Measurements from ENCODE around the gene HOXA2.

The HOXA2 gene

GRCh38 chr7:27124902-27125689 lies 22.6 kb upstream of the HOXA2 start:
- no peak for DNase-seq

- no peak for DNase-seq
Measured at GRCh38 chr7:27124096-27124901, 21.8 kb upstream of the HOXA2 start.

DNA sequence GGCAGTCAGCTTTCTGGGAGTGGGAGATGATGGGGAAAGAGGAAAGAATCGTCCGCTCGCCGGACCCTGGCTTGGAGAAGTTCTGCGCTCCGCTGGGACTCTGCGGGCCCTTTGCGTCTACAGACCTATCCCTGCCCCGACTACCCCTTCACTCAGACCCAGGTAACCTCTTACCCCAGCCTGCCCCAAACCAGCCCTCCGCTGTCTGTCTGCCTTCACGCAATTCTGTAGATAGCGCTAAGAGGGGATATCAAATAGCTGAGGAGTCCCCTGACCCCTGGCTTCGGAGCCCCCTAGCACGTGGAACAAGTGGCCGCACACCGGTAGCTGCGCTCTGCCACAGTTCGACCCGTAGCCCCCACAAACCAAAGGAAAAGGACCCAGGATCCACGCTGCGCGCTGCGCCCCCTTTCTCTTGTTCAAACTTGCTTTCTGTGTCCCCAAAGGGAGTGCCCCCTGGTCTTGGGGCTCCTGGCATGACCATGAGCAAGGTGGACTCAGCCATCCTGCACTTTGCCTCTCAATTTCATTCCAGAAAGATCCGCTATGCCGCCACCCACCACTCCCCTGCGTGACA lies 21.1 kb upstream of the HOXA2 start:
- DNase-seq, result no peak

DNA sequence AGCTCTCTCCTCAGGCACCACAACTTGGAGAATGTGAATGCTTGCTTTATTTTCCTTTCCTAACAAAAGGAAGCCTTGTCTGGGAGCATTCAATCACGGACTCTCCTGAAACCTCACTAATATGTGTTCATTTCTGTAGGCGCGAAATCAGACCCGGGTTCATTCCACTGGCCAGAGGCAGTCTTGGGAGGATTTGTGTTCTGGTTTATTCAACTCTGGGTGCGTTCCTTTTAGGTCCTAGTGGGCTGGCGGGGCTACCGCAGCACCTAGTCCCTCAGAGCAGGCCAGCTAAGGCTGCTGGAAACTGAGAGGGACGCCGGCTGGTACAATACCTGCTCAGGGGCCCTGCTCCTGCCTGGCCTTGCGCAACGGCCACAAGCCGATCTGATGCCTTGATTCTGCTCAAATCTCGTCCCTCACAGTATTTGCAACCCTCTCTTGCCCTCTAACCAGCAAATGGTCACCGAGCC lies 20.6 kb upstream of the HOXA2 start:
- DNase-seq, result no peak

DNA sequence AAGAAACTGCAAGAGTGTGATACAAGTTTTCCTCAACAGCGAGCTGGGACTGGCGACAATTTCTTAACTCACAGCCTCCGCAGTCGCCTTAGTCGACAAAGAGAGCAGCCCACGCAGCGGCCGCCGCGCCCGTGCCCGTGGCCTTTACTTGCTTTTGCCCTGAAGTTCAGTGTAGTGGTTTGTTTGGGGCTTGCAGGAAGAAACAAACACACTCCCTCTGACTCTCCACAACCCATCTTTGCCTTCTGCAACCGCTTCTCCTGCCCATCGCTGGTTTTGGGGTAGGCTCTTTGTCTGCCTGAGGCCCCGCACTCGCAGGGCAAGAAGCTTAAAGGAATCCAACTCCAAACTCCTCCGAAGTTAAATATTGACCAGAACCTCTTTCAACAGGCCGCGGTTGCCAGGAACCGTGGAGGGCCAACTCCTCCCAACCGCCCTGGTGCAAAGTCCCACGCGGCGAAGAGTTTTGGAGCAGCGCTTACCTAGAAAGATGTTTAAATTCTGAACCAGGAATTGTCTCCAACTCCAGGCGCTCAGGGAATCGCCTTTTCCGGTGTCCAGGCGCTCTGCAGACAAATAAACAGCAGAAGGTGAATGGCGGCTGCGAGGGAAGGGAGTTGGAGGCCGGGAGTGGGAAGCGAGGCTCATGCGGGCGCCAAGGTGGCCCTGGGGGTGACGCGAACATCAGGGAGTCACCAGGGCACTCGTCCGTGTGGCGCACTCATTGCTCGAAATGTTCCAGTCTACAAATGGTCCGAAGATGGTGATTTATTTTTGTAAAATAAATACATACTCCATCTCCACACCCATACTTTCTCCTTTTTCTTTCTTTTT lies 19.8 kb upstream of the HOXA2 start:
- DNase-seq, result no peak

GRCh38 chr7:27121684-27122076 lies 19.2 kb upstream of the HOXA2 start:
- no peak for DNase-seq

DNA sequence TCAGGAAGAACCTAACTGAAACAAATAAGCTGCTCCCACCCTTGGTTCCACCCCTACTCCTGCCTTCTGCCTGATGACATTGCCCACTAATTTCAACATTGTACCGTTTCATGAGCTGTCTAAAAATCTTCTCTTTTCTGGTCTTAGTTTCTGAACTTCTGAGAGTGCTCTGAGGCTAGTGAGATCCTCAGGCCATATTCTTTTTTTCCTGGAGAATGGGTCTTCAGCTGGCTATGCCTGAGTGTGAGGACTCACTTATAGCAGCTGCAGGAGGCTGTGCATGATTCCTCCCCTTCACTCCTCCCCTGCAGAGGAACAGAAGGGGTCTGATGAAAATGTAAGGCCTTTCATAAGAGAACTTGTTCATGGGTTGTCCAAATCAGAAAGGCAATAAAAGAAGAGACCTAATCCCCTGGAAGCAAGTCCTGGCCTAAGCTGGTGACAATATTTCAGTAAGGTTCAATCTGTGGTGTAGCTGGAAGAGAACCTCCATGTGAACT lies 17.0 kb upstream of the HOXA2 start:
- no peak for DNase-seq

GRCh38 chr7:27118580-27118979 lies 16.1 kb upstream of the HOXA2 start:
- no peak for DNase-seq

DNA sequence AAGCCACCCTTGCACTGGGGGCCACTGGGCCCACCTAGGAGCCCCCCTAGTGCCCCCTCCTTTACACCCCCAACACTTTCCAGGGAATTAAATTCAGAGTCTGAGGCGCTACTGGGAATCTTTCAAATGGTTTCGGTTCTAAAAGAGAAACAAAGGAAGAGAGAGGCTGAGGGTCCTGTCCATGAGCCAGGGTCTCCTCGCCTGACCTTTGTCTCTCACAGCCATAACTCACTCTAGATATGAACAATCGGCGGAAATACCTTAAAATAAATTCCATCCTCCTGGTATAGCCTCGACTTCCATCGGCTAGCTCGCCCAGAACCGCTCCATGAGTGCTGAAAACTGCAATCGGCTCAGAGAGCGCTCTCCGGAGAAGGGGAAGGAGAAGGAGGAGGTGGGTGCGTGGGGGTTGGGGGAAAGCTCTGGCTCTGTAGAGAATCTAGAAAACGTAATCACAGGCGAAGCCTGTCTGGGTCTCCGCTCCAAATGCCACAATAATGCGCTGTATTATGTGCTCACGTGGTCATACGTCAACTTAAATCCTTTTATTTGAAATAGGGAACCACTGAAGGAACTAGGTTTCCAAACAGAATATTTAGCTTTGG lies 15.5 kb upstream of the HOXA2 start:
- no peak for DNase-seq

- no peak for DNase-seq
Measured at GRCh38 chr7:27116962-27117886, 14.7 kb upstream of the HOXA2 start.

- DNase-seq, result no peak
Measured at GRCh38 chr7:27116031-27116961, 13.8 kb upstream of the HOXA2 start.

DNA sequence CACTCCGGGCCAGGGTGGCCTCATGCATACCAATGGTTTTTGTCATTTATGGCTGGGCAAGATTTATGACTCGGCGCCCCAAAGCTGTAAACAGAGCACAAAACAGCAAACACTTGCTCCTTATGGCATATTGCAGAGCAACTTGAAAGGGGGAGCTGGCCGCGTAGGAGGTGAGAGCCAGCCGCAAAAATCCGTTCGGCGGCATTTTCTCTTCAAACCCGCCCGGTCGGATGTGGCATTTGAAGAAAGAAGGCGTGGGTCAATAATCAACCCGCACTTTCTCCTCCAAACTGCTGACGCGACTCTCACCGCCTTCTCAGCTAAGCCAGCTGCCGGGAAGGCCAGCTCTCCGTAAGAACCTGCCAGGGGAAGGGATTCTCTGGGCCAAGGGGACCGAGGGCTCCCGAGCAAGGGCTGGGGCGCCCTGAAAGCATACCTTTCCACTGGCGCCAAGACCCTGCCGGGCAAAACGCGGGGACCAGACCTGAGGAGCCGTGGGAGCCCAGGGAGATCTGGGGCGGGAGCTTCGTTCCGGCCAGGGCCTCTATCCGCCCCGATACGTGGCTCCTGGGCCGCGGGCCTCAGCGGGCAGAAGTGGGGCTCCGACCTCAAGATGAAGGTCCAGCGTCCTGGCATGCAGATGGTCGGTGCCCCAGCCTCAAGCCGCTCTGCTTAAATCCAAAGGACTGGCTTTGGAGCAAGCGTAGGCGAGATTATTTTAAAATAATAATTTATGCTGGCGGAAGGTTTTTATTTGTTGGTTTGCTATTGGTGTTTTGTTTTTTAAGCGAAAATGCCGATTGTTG lies 12.9 kb upstream of the HOXA2 start:
- DNase-seq, result no peak

- DNase-seq, result no peak
Measured at GRCh38 chr7:27114881-27115220, 12.4 kb upstream of the HOXA2 start.

DNA sequence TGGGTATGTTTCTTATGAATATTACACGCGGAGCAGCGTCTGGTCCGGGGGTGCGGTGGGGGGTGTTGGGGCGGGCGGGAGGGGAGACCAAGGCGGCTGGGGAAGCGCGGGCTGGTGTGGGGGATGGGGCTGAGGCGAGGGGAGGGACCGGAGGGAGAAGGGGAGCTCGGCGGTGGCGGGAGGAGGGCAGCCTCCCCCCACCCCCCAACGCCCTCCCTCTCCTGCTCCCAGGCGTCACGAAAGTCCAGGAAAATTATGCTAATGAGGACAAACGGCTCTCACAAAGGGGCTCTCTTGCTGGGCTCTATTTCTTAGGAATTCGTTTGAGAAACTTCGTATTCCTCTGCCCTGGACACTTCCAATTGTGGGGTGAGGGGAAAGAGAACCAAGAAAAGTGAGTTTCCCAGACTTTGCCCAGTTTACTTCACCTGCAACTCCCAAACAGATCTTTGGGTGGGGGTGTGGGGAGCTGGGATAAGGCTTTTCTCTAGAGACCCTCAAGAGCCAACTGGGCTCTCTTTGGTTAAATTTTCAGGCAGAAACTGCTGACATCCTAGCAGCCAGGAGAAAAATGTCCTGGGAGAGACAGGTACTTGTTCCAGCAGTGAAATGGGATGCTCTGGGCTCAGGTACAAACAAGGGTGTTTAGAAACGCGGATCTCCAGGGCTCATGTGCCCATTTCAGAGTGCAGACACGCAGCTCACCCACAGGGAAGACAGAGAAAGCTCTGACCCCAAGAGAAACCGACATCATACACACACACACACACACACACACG lies 11.7 kb upstream of the HOXA2 start:
- DNase-seq, result no peak

DNA sequence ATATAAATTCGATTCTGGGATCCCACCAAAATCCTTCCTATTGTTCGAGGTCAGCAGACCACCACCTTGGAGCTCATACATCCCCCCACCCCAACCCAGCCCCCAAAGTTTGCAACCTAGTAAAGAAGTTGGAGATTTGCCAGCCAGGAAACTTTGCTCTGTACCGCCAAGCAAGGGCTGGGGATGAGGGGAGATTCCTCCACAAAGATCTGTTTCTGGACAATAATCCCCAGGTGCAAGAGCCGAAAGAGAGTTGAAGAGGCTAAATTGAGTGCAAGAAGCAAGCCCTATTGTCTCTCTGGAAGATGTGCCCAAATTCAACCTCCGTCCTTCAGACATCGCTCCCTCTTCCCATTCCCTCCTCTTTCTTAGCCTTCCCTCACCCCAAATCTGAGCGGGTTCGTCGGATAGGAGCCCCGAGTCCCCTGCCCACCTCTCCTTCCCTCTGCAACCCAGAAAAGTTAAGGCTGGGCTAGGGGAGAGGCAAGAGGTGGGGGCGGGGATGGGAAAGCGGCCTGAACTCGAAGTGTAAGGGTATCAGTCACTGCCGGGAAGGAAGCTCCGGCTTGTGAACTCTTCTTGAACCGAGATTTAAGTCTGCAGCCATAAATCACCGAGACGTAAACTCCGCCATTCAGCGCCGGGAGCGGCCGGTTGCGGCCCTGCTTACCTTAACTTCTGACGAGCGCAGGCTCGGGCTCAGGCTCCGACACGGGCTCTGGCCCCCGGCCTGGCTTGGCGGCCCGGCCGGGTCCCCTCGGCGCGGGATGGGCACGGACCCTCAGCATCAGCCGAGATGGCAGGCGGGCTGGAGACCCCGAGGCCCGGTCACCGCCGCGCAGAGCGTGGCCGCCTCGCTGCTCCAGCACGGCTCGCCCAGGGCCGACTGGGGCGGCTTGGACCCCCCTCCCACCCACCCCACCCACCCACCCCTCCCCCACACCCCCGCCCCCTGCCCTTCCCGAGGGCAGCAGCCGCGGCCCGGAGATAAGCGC lies 10.8 kb upstream of the HOXA2 start:
- no peak for DNase-seq

DNA sequence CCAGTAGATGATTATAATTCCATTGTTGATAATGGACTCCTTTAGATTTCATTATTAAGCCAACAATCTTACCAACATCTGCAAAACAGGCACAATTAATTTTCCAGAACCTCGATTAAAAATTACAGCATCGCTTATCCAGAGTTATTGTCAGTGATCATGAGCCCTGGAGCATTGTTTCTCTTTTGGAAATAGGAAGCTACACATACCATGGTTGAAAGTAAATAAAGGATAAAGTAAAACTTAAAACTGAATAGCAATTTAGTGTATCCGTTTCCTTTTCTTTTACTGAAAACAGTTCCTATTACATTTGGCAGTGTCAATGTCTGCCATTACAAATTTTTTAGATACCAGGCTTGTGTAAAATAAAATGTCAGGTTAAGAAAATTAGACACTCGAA lies 9.9 kb upstream of the HOXA2 start:
- no peak for DNase-seq

- no peak for DNase-seq
Measured at GRCh38 chr7:27111751-27112277, 9.3 kb upstream of the HOXA2 start.

Measured in NCI-H2227 treated with DMSO at 0.1 percent for 48 hours (cell line).